NCI-H1417 (cell line): Measurements from ENCODE around the gene MYBPH.

Source experiments
- DNase-seq, 3 experiments: peaks; one replicate each; lab custom pipeline; 2025; lab: John Stamatoyannopoulos, UW

The MYBPH gene, protein sequence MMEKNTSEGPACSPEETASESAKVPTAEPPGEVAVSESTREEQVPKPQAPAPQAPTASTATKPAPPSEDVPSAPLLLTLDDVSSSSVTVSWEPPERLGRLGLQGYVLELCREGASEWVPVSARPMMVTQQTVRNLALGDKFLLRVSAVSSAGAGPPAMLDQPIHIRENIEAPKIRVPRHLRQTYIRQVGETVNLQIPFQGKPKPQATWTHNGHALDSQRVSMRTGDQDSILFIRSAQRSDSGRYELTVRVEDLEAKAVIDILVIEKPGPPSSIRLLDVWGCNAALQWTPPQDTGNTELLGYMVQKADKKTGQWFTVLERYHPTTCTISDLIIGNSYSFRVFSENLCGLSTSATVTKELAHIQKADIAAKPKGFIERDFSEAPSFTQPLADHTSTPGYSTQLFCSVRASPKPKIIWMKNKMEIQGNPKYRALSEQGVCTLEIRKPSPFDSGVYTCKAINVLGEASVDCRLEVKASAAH

DNA sequence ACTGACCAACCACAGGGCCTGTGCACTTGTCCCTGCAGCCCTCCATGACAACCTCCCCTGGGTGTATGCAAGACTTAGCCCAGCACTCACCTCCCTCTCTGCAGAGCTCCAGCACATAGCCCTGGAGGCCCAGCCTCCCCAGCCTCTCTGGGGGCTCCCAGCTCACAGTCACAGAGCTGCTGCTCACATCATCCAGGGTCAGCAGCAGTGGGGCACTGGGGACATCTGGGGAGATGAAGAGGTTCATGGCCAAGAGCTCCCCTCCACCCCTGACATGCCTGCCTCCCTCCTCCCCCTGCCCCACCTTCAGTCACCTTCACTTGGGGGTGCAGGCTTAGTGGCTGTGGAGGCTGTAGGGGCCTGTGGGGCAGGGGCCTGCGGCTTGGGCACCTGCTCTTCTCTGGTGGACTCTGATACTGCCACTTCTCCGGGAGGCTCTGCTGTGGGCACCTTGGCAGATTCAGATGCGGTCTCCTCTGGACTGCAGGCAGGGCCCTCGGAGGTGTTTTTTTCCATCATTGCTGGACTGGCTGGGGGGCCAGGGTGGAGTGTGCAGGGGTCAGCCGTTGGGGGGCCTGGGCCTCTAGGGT is at the start of gene MYBPH:
Gene MYBPH, minus strand, starts transcription at position 590 of the 590 bp plus-strand sequence. Its CDS starts 71 bp downstream, at position 519.
- DNase-seq = no peak

DNA sequence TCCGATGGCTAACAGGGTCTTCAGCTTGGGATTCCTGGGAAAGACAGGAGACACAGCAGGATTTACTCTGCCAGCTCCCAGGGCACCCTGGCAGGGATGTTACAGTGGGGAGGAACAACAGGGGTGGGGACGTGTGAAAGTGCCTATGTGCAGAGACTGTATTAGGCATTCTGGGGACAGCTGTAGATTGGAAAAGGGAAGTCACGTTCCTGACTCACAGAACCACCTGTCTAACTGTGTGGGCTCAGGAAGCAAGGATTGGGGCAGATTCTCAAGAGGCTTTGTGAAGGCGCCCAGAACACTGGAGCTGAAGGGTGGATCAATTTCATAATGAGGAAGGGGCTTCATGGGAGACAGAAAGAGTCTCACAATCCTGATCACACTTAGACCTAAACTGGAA is 49.4 kb upstream of the MYBPH start:
- no peak for DNase-seq

DNA sequence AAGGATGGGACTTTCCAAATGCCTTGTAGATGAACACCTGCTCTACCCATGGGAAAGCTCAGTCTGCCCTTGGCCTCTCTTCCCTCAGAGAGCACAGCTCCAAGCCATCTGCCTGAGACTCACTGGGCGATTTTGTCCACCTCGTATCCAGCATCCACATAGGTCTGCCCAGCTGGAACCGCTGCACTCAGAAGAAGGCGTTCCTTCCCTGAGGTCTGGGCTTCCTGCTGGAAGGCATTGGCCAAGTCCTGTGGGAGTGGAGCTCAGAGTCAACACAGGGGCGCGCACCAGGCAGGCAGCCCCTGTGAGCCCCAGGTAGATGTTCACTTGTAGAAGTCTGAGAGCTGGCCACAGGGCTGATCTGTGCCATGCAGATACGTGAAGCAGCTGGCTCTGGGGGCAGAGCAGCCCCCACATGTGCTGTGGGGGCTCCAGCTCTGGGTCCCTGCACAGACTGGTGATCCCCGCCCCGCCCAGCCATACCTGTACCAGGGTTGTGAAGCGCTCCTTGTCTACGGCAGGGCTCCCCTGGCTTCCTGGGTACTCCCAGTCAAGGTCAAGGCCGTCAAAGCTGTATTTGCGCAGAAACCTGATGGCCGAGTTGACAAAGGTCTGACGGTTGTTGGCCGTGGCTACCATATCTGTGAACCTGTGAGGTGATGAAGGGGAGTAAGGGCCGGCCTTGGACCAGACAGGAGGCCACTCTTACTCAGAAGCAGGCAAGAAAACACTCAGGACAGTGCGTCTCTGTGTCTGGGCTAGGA is 47.6 kb upstream of the MYBPH start:
- DNase-seq = no peak

DNA sequence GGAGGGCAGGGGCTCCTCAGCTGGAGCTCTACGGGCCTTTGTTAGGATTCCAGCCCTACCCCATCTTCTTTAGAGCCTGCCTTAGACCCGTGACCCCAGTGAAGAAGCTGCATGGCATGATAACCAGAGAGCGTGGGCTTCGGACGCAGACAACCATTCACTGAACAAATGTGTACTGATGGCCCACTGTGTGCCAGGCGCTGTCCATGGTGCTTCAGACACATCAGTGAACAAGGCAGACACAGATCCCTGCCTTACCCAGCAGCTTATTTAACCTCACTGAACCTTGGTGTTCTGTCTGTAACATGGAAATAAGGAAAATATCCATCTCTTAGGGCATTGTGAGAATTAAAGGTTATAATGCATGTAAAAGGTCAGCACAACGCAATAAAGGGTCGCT is 44.3 kb upstream of the MYBPH start:
- no peak for DNase-seq

DNA sequence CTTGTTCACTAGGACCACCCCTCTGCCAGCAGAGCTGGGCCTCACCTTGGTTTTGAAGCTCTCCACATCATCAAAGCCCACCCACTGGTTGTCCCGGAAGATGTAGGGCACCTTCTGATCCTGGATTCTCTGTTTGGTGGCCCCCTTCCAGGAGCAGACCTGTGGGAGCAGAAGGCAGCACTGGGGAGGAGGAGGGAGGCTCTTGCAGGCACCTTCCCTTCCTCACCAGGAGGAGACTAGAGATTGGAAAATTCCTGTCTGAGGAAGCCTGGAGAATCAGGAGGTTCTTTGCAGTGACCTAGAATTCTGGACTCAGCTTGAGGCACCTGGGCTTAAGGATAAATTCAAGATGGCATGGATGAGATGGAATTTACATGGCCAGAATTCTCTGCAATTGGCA is 43.5 kb upstream of the MYBPH start:
- DNase-seq = no peak

DNA sequence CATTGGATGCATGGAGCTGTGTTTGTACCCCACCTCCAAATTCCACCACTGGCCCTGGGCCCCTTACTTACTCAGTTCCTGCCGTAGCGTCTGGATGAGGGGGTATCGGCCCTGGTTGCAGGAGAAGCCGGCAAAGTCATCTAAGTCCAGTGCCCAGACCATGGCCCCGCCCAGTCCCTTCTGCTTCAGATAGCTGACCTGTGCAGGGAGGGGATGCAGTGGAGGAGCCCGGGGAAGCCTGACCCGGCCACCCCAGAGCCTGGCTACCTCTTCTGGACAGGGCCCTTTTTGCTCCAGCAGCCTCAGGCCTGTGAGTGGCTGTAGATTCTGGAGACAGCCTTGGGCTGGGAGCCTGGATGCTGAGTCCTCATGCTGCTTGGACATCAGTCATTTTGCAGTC is 42.0 kb upstream of the MYBPH start:
- no peak for DNase-seq

DNA sequence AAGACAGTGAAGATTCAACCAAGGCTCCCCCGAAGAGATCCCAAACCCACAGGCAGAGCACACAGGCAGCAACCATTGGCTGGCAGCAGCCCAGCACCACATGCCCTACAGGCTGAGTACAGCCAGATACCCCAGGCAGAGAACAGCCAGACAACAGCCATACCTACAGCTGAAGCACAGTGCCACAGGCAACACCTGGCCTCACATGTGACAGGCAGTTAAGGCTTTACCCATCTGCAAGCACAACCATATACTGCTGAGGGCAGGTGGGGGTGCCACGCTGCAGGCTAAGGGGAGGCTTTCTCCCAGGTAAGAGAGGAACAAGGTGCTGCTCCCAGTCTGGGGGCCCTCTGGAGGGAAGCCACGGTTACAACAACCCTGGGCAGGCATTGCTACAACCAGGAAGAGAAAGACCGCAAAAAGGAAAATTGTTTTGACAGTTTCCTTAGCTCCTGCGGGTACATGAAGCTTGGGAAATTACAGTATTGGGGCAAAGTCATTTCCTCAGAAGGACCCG is 41.6 kb upstream of the MYBPH start:
- peak in 1 of 3 experiments; percentile 9 for DNase-seq

DNA sequence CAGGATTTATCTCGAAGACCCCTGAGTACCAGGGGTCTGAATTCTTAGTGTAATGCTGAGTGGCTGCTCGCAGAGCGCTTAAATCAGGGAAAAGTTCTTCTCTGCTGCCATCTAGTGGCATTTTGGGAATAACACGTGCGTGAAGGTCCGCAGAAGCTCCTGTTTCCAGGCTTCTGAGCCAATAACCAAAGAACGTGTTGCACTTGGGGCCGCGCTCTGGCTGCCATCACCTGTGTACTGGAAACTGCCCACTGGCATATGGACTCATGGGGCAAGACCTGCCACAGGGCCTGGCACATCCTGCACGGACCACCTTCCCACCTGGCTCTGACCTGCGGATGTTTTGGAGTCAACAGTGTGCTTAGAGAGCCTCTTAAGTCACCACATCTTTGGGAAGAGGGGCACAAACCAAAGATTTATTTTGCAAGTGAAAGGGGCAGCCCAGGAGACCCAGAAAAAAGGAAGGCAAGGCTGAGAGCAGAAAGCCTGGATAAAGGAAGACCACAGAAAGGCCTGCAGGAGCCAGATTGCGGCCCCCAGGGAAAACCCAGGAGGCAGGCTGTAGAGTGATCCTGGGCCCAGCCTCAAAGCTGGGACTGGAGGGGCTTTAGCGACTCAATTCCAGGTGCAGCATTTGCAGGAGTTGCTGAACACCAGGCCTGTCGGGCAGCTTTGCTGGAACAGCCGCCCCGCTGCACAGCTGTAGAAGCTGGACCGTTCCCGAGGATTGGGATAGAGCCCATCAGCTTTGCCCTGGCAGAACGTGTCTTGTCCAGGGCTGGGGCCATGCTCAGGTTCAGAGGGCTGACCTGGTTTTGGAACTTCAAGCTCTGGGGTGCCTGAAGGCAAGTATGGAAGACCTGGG is 40.9 kb upstream of the MYBPH start:
- peak; percentile 67 to 95 (median 88) for DNase-seq

DNA sequence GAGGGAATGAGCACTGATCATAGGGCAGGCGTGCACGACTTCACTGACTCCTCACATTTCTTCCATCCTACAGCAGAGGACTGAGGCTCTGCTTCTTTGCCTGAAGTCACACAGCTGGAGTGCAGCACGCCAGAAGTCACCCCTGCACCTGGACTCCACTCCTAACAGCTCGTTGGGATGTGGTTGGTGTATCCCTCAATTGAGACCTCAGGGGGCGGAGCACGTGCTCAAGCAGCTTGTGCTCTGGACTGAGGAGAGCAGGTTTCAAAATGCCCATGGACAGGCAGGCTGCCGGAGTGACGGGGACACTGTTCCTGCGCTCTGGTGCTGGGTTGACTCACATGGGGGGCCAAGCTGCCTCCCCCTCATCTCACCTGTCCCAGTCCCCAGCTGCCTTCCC is 39.9 kb upstream of the MYBPH start:
- peak; percentile 50 to 78 (median 78) for DNase-seq

DNA sequence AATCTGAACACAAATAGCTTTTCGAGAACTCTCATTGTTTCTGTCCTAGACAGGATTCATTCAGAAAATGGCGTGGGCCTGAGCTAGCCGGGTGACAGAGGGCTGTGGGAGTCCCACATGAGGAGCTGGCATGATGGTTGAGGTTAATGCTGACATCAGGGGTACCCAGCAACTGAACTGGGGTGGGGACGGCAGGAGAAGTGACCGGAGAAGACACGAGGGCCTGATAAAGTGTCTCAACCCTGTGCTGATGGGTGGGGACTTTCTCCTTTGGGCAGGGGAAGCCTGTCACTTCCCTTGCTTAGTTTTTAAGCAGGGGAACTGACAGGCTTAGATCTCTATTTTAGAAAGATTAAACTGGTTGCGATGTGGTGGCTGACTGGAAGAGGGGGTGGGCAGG is 39.2 kb upstream of the MYBPH start:
- no peak for DNase-seq

DNA sequence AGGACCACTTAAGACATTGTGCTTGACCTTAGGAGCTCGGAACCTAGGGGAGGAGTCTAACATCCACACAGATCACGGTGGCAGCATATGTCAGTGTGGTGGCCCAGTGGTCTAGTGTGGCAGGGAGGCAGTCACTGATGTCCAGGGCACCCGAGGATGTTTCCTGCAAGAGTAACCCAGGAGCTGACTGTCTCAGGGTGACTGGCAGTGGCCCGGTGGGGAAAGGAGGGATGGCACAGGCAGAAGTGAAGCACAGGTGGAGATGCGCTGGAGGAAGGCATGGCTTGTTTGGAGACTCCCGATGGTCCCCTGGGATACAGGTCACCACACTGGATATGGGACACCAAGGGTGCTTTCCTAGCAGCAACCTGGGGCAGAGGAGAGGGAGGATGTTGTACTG is 37.5 kb upstream of the MYBPH start:
- no peak for DNase-seq

DNA sequence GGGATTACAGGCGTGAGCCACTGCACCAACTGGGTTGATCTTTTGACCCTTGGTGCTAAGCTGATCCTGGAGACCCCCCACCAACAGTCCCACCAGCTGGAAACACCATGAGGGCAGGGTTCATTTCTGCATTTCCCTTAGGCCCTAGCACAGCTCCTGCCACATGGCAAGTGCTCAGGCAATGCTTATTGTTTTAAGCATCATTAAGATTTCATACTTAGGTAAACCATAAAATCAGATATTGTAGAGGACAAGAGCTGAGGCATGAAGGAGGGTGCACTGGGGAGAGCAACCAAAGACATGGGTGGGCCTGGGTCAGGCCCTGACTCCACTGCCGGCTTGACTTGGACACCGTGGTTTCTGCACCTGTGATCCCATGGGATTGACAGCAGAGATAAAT is 36.2 kb upstream of the MYBPH start:
- DNase-seq = no peak

DNA sequence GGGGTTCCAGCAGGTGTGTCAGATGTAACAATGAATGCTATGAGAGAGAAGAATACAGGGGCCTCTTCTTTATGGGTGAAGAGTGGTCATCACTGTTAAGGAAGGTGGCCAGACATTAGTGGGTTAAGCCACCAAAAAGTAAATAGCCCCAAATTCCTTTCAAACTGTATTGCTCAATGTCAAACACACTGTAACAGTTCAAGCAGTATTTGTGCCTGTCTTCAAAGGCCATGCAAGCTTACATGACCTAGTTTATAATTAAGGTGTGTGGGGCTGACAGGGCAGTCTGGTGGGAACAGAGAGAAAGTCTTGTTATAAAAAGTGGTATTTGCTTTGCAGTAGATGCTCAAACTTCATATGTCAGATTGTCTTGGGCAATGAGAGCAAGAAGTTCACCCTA is 35.4 kb upstream of the MYBPH start:
- no peak for DNase-seq

DNA sequence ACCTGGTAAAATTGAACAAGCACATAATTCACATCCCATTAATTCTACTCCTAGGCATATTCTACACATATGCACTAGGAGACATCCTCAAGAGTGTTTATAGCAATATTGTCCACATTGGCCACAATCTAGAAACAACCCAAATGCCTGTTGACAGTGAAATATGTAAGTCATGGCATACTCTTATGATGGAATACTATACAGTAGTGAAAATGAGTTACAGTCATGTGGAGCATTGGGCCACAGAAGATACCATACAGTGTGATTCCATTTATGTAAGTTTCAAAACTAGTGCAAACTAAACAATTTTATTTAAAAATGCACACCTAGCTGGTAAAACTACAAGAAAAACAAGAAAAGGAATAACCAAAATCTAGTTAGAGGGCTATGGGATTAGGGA is 34.7 kb upstream of the MYBPH start:
- peak in 1 of 3 experiments; percentile 6 for DNase-seq

DNA sequence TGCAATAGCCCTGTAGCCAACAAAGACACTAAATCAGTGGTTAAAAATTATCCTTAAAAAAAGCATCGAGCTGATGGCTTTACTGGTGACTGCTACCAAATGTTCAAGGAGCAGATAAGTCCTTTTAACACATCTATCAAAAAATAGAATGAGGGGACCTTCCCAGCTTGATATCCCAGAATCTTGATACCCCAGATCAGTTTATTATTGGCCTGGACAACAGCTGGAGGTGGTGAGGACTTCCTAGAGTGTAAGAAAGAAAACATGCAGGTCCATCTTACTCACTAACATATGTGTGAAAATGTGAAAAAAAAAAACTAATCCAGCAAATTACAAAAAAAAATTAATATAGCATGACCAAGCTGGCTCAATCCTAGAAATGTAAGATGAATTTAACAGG is 32.6 kb upstream of the MYBPH start:
- DNase-seq = no peak

DNA sequence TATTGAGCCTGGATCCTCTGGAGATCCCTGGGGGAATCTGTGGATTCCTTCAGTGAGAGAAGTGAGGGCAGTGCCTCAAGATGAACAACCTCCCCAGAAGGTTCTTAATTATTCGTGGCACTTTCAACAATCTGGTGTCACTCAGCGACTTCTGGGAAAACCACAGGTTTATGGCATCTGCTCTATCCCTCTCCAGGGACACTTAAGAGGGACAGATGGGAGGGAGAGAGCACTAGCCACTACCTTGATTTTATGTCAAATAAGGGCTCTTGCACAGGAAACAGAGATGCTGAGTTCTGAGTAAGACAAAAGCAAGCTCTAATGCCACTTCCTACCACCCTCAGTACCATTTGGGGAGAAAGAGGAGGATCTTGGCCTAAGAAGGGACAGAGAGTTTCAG is 32.1 kb upstream of the MYBPH start:
- DNase-seq = peak in 2 of 3 experiments; percentile 6 to 91

DNA sequence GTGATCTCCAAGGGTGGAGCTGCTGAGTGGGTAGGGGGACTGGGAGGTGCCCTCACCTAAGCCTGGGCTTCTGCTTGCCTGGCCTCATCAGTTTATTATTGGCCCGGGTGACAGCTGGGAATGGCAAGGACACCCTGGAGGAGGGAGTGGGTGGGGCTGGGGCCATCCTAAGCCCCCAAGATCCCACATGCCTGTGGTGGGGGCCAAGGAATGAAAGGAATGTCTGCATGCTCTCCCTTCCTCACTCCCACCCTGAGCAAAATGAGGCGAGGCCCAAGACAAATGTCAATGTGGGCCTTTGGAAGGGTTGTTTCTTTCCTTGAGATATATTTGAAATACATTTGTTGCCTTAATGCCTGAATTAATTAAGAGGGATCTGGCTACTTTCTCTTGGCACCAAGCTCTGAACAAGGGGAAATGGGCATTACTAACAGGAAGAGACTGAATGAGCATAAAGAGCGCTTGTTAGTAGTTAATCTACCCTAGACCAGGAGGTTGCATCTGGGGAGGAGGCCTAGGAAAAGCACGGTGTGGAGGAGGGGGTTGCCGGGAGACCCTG is 30.6 kb upstream of the MYBPH start:
- no peak for DNase-seq

DNA sequence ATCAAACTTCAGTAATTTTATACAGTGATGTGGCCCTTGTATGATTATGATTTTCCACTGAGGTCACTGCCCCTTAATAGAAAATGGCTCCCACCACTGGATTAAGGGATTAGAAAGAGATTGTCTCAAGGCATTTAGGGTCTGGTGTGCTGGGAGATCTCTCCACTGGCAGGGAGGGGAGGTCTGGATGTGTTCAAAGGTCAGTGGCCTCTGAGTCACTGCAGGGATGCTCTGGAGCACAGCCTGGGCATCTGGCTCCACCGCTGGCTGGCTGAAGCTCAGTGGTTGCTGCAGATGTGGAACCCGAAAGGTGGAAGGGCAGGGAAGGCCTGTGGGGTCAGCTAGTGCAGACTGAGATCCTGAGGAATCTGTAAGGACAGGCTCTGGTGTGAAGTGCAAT is 29.1 kb upstream of the MYBPH start:
- DNase-seq = no peak

DNA sequence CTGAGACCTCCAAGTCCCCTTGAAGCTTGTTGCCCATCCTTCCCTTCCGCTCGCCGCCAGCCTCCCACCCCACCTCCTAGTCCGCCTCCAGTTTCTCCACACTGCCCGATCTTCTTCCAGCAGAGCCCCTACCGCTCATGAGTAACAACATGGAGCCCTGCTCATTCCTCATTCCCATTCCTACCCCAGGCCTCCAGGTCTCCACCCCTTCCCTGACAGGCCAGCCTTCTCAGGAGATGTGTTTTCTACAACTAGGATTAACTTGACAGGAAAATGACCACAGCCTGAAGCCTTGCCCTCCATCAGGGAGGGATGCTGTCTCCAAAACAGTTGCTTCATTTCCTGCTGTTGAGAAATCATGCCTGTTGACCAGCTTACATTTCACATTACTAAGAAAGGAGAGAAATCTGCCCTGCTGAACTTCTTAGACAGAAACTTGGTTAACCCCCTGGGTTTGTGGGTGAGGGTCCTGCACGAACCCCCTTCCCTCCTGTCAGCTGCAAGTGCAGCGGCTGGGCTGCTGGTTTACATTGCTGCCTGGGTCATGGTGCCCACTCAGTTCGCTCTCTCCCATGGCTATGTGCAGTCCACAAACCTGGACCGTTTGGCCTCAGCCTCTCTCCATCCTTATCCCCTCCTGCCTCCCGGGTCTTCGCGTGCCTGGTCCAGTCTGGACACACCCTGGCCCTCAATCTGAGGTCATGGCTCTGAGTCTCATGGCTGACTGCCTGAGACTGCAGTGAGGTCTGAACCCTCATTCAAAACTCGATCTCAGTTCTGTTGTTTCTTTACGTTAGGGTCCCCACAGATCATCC is 27.0 kb upstream of the MYBPH start:
- no peak for DNase-seq

DNA sequence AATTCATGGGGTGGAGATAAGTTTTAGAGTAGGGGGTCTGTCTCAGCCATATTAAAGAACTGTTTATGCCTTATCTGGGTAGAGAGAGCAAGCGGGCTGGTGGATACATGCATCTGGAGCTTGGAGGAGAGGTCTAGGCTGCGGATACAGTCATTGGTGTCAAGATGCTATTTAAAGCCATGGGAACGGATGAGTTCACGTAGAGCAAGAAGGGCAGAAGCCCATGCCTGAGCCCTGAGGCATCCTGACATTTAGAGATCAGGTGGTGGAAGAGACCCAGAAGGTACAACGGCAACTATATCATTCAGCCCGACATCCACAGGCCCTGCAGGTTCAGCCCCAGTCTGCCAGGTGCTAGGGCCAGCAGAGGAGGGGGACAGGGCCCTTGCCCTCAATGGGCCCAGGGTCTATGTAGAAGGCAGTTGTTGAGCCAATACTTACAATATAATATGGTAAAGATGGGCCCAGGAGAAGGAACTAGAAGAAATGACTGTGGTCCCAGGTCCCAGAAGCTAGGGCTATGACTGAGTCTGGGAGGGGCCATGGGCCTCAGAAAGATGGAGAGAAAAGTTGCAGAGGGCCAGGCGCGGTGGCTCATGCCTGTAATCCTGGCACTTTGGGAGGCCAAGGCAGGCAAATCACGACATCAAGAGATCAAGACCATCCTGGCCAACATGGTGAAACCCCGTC is 26.0 kb upstream of the MYBPH start:
- DNase-seq = no peak
